Smooth muscle cell (in vitro differentiated cells): Measurements from ENCODE around the gene FAM118A. TPM values are rescaled to one million over a fixed set of nuclear protein-coding genes. Genes with fewer than 3 reads are reported as not detected.

Source experiments
- DNase-seq: peaks from one replicate; lab custom pipeline; 2025; ENCODE audit not compliant: unreplicated experiment; lab: John Stamatoyannopoulos, UW
- H2AFZ ChIP-seq: fragments of 200-600 bp; sonication (generic); 2 replicates; pipeline ENCODE4 v1.6.0; 2016; ENCODE audit warnings: antibody characterized with exemption, low read depth, mild to moderate bottlenecking
- H3F3A ChIP-seq: fragments of 200-600 bp; sonication (generic); 2 replicates; pipeline ENCODE4 v1.6.0; 2017; ENCODE audit warnings: antibody characterized with exemption, low read depth
- H3K27ac ChIP-seq: fragments of 200-600 bp; sonication (generic); 2 replicates; pipeline ENCODE4 v1.5.1; 2016; ENCODE audit warnings: low read depth, mild to moderate bottlenecking
- H3K27me3 ChIP-seq: fragments of 200-600 bp; sonication (generic); 2 replicates; pipeline ENCODE4 v1.6.1; 2016; ENCODE audit warnings: low read depth, mild to moderate bottlenecking
- H3K36me3 ChIP-seq: fragments of 200-600 bp; sonication (generic); 2 replicates; pipeline ENCODE4 v1.5.1; 2016; ENCODE audit warnings: low read depth
- H3K4me1 ChIP-seq: fragments of 200-600 bp; sonication (generic); 2 replicates; pipeline ENCODE4 v1.5.1; 2016; ENCODE audit warnings: low read depth
- H3K4me2 ChIP-seq: fragments of 200-600 bp; sonication (generic); 2 replicates; pipeline ENCODE4 v1.6.0; 2016; ENCODE audit warnings: mild to moderate bottlenecking
- H3K4me3 ChIP-seq: fragments of 200-600 bp; sonication (generic); 2 replicates; pipeline ENCODE4 v1.5.1; 2016; ENCODE audit warnings: mild to moderate bottlenecking
- H3K79me2 ChIP-seq: fragments of 200-600 bp; sonication (generic); 2 replicates; pipeline ENCODE4 v1.6.0; 2016; ENCODE audit warnings: low read depth, mild to moderate bottlenecking
- H3K9ac ChIP-seq: fragments of 200-600 bp; sonication (generic); 2 replicates; pipeline ENCODE4 v1.6.0; 2016; ENCODE audit warnings: low read depth
- H3K9me3 ChIP-seq: fragments of 200-600 bp; sonication (generic); replicated peaks from 2 replicates; pipeline ENCODE4 v1.5.1; 2016; ENCODE audit warnings: low read depth
- H4K20me1 ChIP-seq: fragments of 200-600 bp; sonication (generic); 2 replicates; pipeline ENCODE4 v1.6.0; 2016; ENCODE audit warnings: low read depth
- WGBS: methylation state at CpG from one replicate; pipeline ENCODE4 v1.1.7; 2016; ENCODE audit warnings: low lambda C conversion rate; 5-methylcytosine and 5-hydroxymethylcytosine counted together
- polyA plus RNA-seq: library from polyadenylated mRNA; unstranded; fragments of >200 nt; fragmentation: Nextera tagmentation; extraction: Ambion mirVana; gene quantifications from 2 replicates; pipeline ENCODE4 v1.2.1, GENCODE V29; 2016
- total RNA-seq: library from RNA; depleted of rRNA; stranded (reverse); fragments of >200 nt; gene quantifications from 2 replicates; pipeline ENCODE4 v1.2.3, GENCODE V29; 2014
- TF ChIP-seq, protein P1 (sequence below): fragments of 200-600 bp; sonication (generic); IDR thresholded peaks from 2 replicates; pipeline ENCODE4 v1.5.1; 2017; ENCODE audit warnings: borderline replicate concordance, mild to moderate bottlenecking, antibody characterized with exemption; ENCODE audit not compliant: insufficient read depth, poor library complexity, severe bottlenecking

FAM118A gene
- total and polyA plus RNA-seq, 2 experiments from 2014 or later: 36.6 to 60.3 TPM

DNA sequence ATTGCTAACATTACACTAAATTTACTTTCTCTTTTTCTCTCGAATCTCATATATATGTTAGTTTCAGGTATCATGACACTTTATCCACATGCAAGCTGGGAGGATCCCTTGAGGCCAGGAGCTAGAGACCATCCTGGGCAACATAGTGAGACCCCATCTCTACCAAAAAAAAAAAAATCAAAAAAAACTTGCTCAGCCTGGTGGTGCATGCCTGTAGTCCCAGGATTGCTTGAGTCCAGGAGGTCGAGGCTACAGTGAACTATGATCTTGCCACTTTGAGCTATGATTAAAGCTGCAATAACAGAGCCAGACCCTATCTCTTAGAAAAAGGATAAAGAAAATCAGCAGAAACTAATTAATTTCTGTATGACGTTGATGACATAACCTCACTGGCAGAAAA is 28.7 kb upstream of the FAM118A start:
- Histone ChIP-seq H3K27ac (no peak overlapping the region), H3K4me2 (no peak overlapping the region), H3K4me3 (no peak overlapping the region), H3F3A (peaks cover 4% of the 10 kb centered on the region), H3K9ac (no peak overlapping the region), H2AFZ (no peak overlapping the region), H3K9me3 (no peaks in the 10 kb centered on the region), H3K27me3 (peaks cover 27% of the 10 kb centered on the region), H4K20me1 (no peaks in the 10 kb centered on the region), H3K79me2 (no peaks in the 10 kb centered on the region), H3K36me3 (no peaks in the 10 kb centered on the region), H3K4me1 (peaks cover 7% of the 10 kb centered on the region)
- TF ChIP-seq, protein P1, sequence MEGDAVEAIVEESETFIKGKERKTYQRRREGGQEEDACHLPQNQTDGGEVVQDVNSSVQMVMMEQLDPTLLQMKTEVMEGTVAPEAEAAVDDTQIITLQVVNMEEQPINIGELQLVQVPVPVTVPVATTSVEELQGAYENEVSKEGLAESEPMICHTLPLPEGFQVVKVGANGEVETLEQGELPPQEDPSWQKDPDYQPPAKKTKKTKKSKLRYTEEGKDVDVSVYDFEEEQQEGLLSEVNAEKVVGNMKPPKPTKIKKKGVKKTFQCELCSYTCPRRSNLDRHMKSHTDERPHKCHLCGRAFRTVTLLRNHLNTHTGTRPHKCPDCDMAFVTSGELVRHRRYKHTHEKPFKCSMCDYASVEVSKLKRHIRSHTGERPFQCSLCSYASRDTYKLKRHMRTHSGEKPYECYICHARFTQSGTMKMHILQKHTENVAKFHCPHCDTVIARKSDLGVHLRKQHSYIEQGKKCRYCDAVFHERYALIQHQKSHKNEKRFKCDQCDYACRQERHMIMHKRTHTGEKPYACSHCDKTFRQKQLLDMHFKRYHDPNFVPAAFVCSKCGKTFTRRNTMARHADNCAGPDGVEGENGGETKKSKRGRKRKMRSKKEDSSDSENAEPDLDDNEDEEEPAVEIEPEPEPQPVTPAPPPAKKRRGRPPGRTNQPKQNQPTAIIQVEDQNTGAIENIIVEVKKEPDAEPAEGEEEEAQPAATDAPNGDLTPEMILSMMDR: no peak
- DNase-seq: no peak
- WGBS: 82% methylated on average over 3 of the region's 3 CpGs

DNA sequence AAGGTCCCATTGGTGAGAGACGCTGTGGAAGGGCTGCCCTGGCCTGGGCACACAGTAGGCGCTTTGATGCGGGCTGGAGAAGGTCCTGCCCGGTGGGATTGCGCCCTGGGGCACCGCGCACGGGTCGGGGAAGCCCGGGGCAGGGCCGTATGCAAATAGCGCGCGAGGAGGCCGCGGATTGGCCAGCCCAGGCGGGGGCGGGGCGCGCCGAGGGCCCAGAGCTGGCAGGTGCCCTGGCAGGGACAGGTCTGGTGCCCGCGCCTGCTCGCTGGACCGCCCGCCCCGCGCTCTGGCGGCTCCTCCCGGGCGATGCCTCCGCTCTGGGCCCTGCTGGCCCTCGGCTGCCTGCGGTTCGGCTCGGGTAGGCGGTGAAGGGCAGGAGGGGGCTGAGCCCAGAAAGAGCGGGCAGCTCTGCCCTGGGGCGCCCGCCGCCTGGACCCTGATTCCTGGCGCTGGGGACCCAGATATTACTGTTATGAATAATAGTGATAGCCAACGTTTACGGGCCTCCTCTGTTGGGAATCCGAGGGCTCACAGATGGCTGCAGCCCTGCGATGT is 24.9 kb upstream of the FAM118A start, which contains the start of gene UPK3A:
Gene UPK3A, plus strand, starts transcription at position 245 of the 558 bp plus-strand sequence. Its CDS starts 65 bp downstream, at position 310.
- Histone ChIP-seq H3K9ac (no peak within 1 kb of the TSS), H2AFZ (no peak within 1 kb of the TSS), H4K20me1 (no peaks in the 10 kb centered on the region), H3K4me2 (peak within 1 kb of the TSS; percentile 84), H3K79me2 (no peaks in the 10 kb centered on the region), H3K4me1 (peaks cover 7% of the 10 kb centered on the region), H3K27ac (no peak within 1 kb of the TSS), H3K4me3 (peak within 1 kb of the TSS; percentile 38), H3K9me3 (no peaks in the 10 kb centered on the region), H3K27me3 (peaks cover 32% of the 10 kb centered on the region), H3F3A (peaks cover 4% of the 10 kb centered on the region), H3K36me3 (no peaks in the 10 kb centered on the region)
- no peak for DNase-seq
- TF ChIP-seq, protein P1: no peak
- WGBS: 3% methylated on average over 43 of the region's 46 CpGs

DNA sequence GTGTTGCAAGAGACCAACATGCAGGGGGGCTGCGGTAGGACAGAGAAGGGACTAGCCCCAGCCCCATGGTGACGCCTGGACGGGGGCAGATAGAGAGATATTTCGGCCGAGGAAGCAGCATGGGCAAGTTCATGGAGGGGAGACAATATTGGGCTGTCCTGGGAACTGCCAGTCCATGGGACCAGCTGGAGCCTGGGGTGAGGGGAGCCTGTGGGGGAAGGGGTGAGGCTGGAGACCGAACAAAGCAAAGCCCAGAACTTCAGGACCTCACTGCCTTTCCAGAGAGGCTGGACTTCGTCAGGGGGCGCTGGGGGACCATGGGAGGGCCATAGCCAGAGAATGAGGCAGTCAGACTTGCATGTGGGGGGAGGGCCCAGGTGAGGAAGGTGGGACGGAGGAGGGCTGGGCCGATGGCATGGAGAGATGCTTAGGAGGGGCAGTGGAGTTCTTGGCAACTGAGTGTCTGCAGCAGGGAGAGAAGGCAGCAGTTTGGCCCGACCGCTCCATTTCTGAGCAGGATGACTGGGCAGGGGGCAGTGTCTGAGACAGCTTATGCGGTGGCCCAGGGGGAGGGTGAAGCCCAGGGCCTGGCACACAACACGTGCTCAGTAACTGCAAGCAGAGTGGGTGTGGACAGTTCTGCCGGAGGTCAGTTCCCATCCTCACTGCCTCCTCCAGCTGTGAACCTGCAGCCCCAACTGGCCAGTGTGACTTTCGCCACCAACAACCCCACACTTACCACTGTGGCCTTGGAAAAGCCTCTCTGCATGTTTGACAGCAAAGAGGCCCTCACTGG is 24.3 kb upstream of the FAM118A start:
- Histone ChIP-seq H3F3A (peaks cover 4% of the 10 kb centered on the region), H3K27me3 (peaks cover 32% of the 10 kb centered on the region), H3K79me2 (no peaks in the 10 kb centered on the region), H3K4me1 (peaks cover 7% of the 10 kb centered on the region), H2AFZ (no peak overlapping the region), H4K20me1 (no peaks in the 10 kb centered on the region), H3K4me3 (peak overlapping the region; percentile 38), H3K4me2 (peak overlapping the region; percentile 84), H3K9ac (no peak overlapping the region), H3K9me3 (no peaks in the 10 kb centered on the region), H3K27ac (no peak overlapping the region), H3K36me3 (no peaks in the 10 kb centered on the region)
- TF ChIP-seq, protein P1: no peak
- DNase-seq: no peak
- WGBS: 43% methylated on average over 15 of the region's 16 CpGs
